HCT116 (cell line): ENCODE results near the gene CHID1.

Experiments
- CTCF ChIP-seq, 3 experiments: fragments of 200-600 bp in 1 of 3; sonication (generic) in 1 of 3; IDR thresholded peaks in 2 of 3; conservative IDR thresholded peaks in 1 of 3; 2 replicates each; pipeline ENCODE4 v1.5.1; 2012 to 2017; ENCODE audit warnings: low read depth in 2 of 3, low read length in 2 of 3, antibody characterized with exemption in 1 of 3, borderline replicate concordance in 1 of 3, control low read depth in 1 of 3, mild to moderate bottlenecking in 1 of 3, mixed read lengths in 1 of 3, mixed run types in 1 of 3, moderate library complexity in 1 of 3; ENCODE audit not compliant: insufficient read depth in 1 of 3
- EZH2 ChIP-seq: fragments of 200-600 bp; sonication (generic); IDR thresholded peaks from 2 replicates; pipeline ENCODE4 v1.6.1; 2017; ENCODE audit warnings: antibody characterized with exemption, mixed run types
- POLR2A ChIP-seq: IDR thresholded peaks from 2 replicates; pipeline ENCODE4 v1.7.0; 2011; ENCODE audit warnings: borderline replicate concordance; ENCODE audit not compliant: insufficient read depth, insufficient read length; ENCODE audit errors: extremely low read depth
- ZFX ChIP-seq: fragments of 450-650 bp; IDR thresholded peaks from 2 replicates; pipeline ENCODE4 v1.6.1; 2017

DNA sequence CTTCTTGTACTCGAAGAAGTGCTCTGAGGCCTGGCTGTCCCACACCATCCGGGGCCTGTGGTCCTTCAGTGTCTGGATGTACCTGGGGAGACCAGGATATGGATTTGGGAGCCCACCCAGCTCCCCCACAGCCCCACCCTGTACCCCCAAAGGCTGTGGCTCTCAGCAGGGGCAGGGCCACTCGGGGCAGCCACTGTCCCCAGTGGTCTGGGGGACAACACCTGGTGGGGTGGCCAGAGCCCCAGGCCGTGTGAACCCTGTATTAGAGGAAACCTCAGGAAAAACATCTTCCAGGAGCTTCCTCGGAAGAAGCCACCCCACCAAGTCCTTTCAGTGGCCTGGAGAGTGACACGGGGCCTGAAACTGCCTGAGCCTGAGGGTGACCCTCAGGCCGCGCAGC, 40.2 kb downstream of the CHID1 start:
- TF ChIP-seq ZFX (no peak), POLR2A (no peak), CTCF (IDR thresholded peaks at IDR 0.05 in 2 of 3, conservative IDR thresholded peaks at IDR 0.05 in 1 of 3; ENCODE audit: borderline replicate concordance in 1 of 3, insufficient read depth in 1 of 3, low read depth in 2 of 3, low read length in 2 of 3) (no peak), EZH2 (no peak)
